Measurements from ENCODE around the gene SNAP29. TPM values are rescaled to one million over a fixed set of nuclear protein-coding genes. Genes with fewer than 3 reads are reported as not detected.

SNAP29 gene
- 29.8 TPM for polyA plus RNA-seq
- long read RNA-seq, donor 1, full-length matches to known transcripts = 11 of 11 reads
- long read RNA-seq, donor 1, partial matches to known transcripts = 0 of 11 reads
- long read RNA-seq, donor 1, other reads (novel, unspliced or antisense) = 0 of 11 reads
- long read RNA-seq, donor 2, full-length matches to known transcripts = 26 of 26 reads
- long read RNA-seq, donor 2, partial matches to known transcripts = 0 of 26 reads
- long read RNA-seq, donor 2, other reads (novel, unspliced or antisense) = 0 of 26 reads
- long read RNA-seq, donor 3, full-length matches to known transcripts = 33 of 50 reads
- long read RNA-seq, donor 3, partial matches to known transcripts = 17 of 50 reads
- long read RNA-seq, donor 3, other reads (novel, unspliced or antisense) = 0 of 50 reads
- long read RNA-seq, donor 4, full-length matches to known transcripts = 3 of 3 reads
- long read RNA-seq, donor 4, partial matches to known transcripts = 0 of 3 reads
- long read RNA-seq, donor 4, other reads (novel, unspliced or antisense) = 0 of 3 reads
- long read RNA-seq, donor 5, full-length matches to known transcripts = 9 of 9 reads
- long read RNA-seq, donor 5, partial matches to known transcripts = 0 of 9 reads
- long read RNA-seq, donor 5, other reads (novel, unspliced or antisense) = 0 of 9 reads
- long read RNA-seq, donor 6, full-length matches to known transcripts = 14 of 30 reads
- long read RNA-seq, donor 6, partial matches to known transcripts = 16 of 30 reads
- long read RNA-seq, donor 6, other reads (novel, unspliced or antisense) = 0 of 30 reads
- long read RNA-seq, donor 7, full-length matches to known transcripts = 12 of 12 reads
- long read RNA-seq, donor 7, partial matches to known transcripts = 0 of 12 reads
- long read RNA-seq, donor 7, other reads (novel, unspliced or antisense) = 0 of 12 reads
- long read RNA-seq, donor 8, full-length matches to known transcripts = 22 of 32 reads
- long read RNA-seq, donor 8, partial matches to known transcripts = 10 of 32 reads
- long read RNA-seq, donor 8, other reads (novel, unspliced or antisense) = 0 of 32 reads
- long read RNA-seq, donor 9, full-length matches to known transcripts = 18 of 23 reads
- long read RNA-seq, donor 9, partial matches to known transcripts = 5 of 23 reads
- long read RNA-seq, donor 9, other reads (novel, unspliced or antisense) = 0 of 23 reads
- long read RNA-seq, donor 10, full-length matches to known transcripts = 20 of 20 reads
- long read RNA-seq, donor 10, partial matches to known transcripts = 0 of 20 reads
- long read RNA-seq, donor 10, other reads (novel, unspliced or antisense) = 0 of 20 reads
- long read RNA-seq, donor 11, full-length matches to known transcripts = 14 of 14 reads
- long read RNA-seq, donor 11, partial matches to known transcripts = 0 of 14 reads
- long read RNA-seq, donor 11, other reads (novel, unspliced or antisense) = 0 of 14 reads

GRCh38 chr22:20858615-20859416 is at the start of gene SNAP29, which contains the start of gene PI4KA:
Gene SNAP29 (plus strand): TSS chr22:20859007. CDS start chr22:20859111, 104 bp downstream.
Gene PI4KA (minus strand): TSS chr22:20858811. CDS start chr22:20858725, 86 bp downstream.
- H3K36me3 ChIP-seq (ENCODE audit: control insufficient read depth, insufficient read depth, low read length) = peaks cover 8% of the 10 kb centered on the region
- H3K27me3 ChIP-seq (ENCODE audit: control insufficient read depth, insufficient read depth, low read length) = no peaks in the 10 kb centered on the region
- peak within 1 kb of the TSS; percentile 96 for H3K27ac ChIP-seq (ENCODE audit: low read length)
- peak within 1 kb of the TSS; percentile 96 for H3K4me3 ChIP-seq (ENCODE audit: low read length)
- no peaks in the 10 kb centered on the region for H3K9me3 ChIP-seq (ENCODE audit: control insufficient read depth, low read depth, low read length)
- WGBS (ENCODE audit: insufficient coverage, low lambda C conversion rate) = no CpG with 5 or more reads among the region's 100 CpGs
- peak; percentile 99 to 100 for DNase-seq
- H3K4me1 ChIP-seq (ENCODE audit: control insufficient read depth, insufficient read depth, low read length) = peaks cover 25% of the 10 kb centered on the region

- Histone ChIP-seq H3K9me3 (ENCODE audit: control insufficient read depth, low read depth, low read length) (no peaks in the 10 kb centered on the region), H3K36me3 (ENCODE audit: control insufficient read depth, insufficient read depth, low read length) (peaks cover 69% of the 10 kb centered on the region), H3K4me3 (ENCODE audit: low read length) (no peak overlapping the region), H3K27ac (ENCODE audit: low read length) (no peak overlapping the region), H3K4me1 (ENCODE audit: control insufficient read depth, insufficient read depth, low read length) (no peaks in the 10 kb centered on the region), H3K27me3 (ENCODE audit: control insufficient read depth, insufficient read depth, low read length) (no peaks in the 10 kb centered on the region)
- DNase-seq = no peak
- no CpG with 5 or more reads among the region's 6 CpGs for WGBS (ENCODE audit: insufficient coverage, low lambda C conversion rate)
These were observed 49.1 kb upstream of the SNAP29 start for GRCh38 chr22:20809538-20810185.

DNA sequence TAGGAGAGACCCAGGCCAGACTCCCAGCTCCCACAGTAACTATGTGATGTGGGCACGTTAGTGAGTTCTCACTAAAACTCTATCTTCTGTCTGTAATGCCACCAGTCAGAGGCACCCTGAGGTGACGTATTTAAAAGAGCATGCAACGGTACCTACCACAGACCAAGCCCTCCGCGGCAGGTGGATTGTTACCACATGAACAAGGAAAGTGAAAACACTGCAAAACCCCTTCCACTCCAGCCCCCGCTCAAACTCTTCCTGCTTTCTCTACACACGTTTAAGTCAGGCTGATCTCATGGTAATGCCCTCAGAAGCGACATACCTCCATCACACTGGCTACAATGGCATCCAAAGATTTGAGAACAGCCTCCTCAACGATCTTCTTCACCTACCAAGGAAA is 48.2 kb upstream of the SNAP29 start:
- WGBS (ENCODE audit: insufficient coverage, low lambda C conversion rate) = 40% methylated on average over 1 of the region's 9 CpGs
- peaks cover 66% of the 10 kb centered on the region for H3K36me3 ChIP-seq (ENCODE audit: control insufficient read depth, insufficient read depth, low read length)

DNA sequence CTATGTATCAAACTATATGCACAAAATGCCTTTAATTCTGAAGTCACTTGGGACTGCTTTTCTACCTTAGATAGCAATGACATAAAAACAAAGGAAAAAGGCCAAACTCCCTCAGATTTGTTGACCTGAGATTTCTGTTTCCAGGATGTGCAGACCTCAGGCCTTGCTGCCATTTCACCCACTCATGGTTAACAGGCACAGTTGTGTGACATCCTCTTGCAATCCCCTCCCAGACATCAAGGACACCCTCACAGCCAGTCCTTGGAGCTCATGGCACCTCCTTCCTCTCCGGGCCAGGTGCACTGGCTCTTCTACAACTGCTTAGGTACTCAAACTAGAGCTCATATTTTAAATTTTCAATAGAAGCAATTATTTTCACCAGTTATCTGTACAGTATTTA is 47.6 kb upstream of the SNAP29 start:
- Histone ChIP-seq H3K36me3 (ENCODE audit: control insufficient read depth, insufficient read depth, low read length) (peaks cover 65% of the 10 kb centered on the region), H3K4me1 (ENCODE audit: control insufficient read depth, insufficient read depth, low read length) (no peaks in the 10 kb centered on the region), H3K4me3 (ENCODE audit: low read length) (no peak overlapping the region), H3K27ac (ENCODE audit: low read length) (no peak overlapping the region), H3K27me3 (ENCODE audit: control insufficient read depth, insufficient read depth, low read length) (no peaks in the 10 kb centered on the region), H3K9me3 (ENCODE audit: control insufficient read depth, low read depth, low read length) (no peaks in the 10 kb centered on the region)
- WGBS (ENCODE audit: insufficient coverage, low lambda C conversion rate) = 100% methylated on average over 1 of the region's 1 CpG
- DNase-seq = no peak

More for the DNA sequence above, 48.2 kb upstream of the SNAP29 start:
- no peak overlapping the region for H3K4me3 ChIP-seq (ENCODE audit: low read length)
- H3K27ac ChIP-seq (ENCODE audit: low read length) = no peak overlapping the region
- H3K9me3 ChIP-seq (ENCODE audit: control insufficient read depth, low read depth, low read length) = no peaks in the 10 kb centered on the region
- no peaks in the 10 kb centered on the region for H3K4me1 ChIP-seq (ENCODE audit: control insufficient read depth, insufficient read depth, low read length)
- no peak for DNase-seq
- H3K27me3 ChIP-seq (ENCODE audit: control insufficient read depth, insufficient read depth, low read length) = no peaks in the 10 kb centered on the region

DNA sequence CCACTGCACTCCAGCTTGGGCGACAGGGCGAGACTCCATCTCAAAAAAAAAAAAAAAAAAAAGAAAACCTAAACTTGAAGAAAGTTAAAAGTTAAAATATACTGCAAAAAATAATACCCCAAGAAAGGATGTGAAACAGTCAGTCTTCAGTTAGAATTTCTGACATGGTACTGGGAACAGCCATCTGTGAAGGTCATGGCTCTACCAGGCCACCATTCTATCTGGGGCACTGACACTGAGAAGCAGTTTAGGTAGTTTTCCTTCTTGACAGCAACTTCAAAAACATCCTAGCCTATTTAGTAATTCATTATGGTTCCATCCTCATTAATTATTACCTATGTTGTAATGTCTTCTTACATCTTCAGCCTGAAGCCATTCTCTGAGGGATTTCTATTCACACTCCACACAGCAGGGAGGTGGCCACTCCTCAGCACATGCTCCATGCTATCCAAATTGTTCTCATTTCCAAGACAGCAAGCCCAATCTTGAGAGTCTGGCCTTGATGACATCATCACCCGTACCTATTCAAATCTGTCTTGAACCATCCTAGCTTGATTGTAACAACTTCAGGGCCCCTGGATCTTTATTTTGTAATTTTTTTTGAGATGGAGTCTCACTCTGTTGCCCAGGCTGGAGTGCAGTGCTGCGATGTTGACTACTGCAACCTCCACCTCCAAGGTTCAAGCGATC is 46.7 kb upstream of the SNAP29 start:
- H3K36me3 ChIP-seq (ENCODE audit: control insufficient read depth, insufficient read depth, low read length) = peaks cover 65% of the 10 kb centered on the region

DNA sequence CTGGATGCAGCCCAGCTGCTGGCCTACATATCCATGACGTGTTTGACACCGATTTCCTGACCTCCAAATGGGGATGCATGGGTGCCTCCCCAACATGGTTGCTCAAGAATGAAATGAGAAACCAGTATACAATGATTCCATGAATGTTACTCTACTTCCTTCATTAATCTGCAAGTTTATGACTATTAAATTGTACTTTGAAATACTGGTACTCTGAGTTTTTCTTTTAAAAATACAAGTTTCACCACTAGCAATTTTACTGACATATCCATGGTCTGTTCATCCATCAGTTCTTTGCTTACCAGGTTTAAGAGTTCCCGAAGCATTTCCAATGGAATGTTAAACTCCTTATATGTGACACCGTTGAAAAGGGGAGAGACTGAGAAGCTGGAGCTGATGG is 45.8 kb upstream of the SNAP29 start:
- Histone ChIP-seq H3K27ac (ENCODE audit: low read length) (no peak overlapping the region), H3K27me3 (ENCODE audit: control insufficient read depth, insufficient read depth, low read length) (no peaks in the 10 kb centered on the region), H3K4me3 (ENCODE audit: low read length) (no peak overlapping the region), H3K9me3 (ENCODE audit: control insufficient read depth, low read depth, low read length) (no peaks in the 10 kb centered on the region), H3K4me1 (ENCODE audit: control insufficient read depth, insufficient read depth, low read length) (no peaks in the 10 kb centered on the region), H3K36me3 (ENCODE audit: control insufficient read depth, insufficient read depth, low read length) (peaks cover 68% of the 10 kb centered on the region)
- DNase-seq = no peak
- WGBS (ENCODE audit: insufficient coverage, low lambda C conversion rate) = no CpG with 5 or more reads among the region's 4 CpGs

More for the DNA sequence above, 46.7 kb upstream of the SNAP29 start:
- no peak overlapping the region for H3K27ac ChIP-seq (ENCODE audit: low read length)
- H3K27me3 ChIP-seq (ENCODE audit: control insufficient read depth, insufficient read depth, low read length) = no peaks in the 10 kb centered on the region
- no peak for DNase-seq
- H3K4me3 ChIP-seq (ENCODE audit: low read length) = no peak overlapping the region
- H3K4me1 ChIP-seq (ENCODE audit: control insufficient read depth, insufficient read depth, low read length) = no peaks in the 10 kb centered on the region
- WGBS (ENCODE audit: insufficient coverage, low lambda C conversion rate) = no CpG with 5 or more reads among the region's 5 CpGs
- H3K9me3 ChIP-seq (ENCODE audit: control insufficient read depth, low read depth, low read length) = no peaks in the 10 kb centered on the region

GRCh38 chr22:20814221-20814808 is 44.5 kb upstream of the SNAP29 start:
- WGBS (ENCODE audit: insufficient coverage, low lambda C conversion rate) = 71% methylated on average over 1 of the region's 5 CpGs
- H3K36me3 ChIP-seq (ENCODE audit: control insufficient read depth, insufficient read depth, low read length) = peaks cover 71% of the 10 kb centered on the region

GRCh38 chr22:20815477-20816050 is 43.2 kb upstream of the SNAP29 start:
- peaks cover 69% of the 10 kb centered on the region for H3K36me3 ChIP-seq (ENCODE audit: control insufficient read depth, insufficient read depth, low read length)
- H3K4me1 ChIP-seq (ENCODE audit: control insufficient read depth, insufficient read depth, low read length) = no peaks in the 10 kb centered on the region
- H3K9me3 ChIP-seq (ENCODE audit: control insufficient read depth, low read depth, low read length) = no peaks in the 10 kb centered on the region
- no peak overlapping the region for H3K27ac ChIP-seq (ENCODE audit: low read length)
- no peaks in the 10 kb centered on the region for H3K27me3 ChIP-seq (ENCODE audit: control insufficient read depth, insufficient read depth, low read length)
- DNase-seq = no peak
- no peak overlapping the region for H3K4me3 ChIP-seq (ENCODE audit: low read length)
- 79% methylated on average over 2 of the region's 9 CpGs for WGBS (ENCODE audit: insufficient coverage, low lambda C conversion rate)

More at GRCh38 chr22:20814221-20814808, 44.5 kb upstream of the SNAP29 start:
- H3K27me3 ChIP-seq (ENCODE audit: control insufficient read depth, insufficient read depth, low read length) = no peaks in the 10 kb centered on the region
- no peak overlapping the region for H3K27ac ChIP-seq (ENCODE audit: low read length)
- DNase-seq = no peak
- H3K4me1 ChIP-seq (ENCODE audit: control insufficient read depth, insufficient read depth, low read length) = no peaks in the 10 kb centered on the region
- H3K9me3 ChIP-seq (ENCODE audit: control insufficient read depth, low read depth, low read length) = no peaks in the 10 kb centered on the region
- H3K4me3 ChIP-seq (ENCODE audit: low read length) = no peak overlapping the region

Data from large intestine (tissue), 12 donors.